Neural cell (in vitro differentiated cells): ENCODE results near the gene CARD9.

Experiments used
- EP300 ChIP-seq: fragments of 450-650 bp; conservative IDR thresholded peaks from 2 replicates; pipeline ENCODE4 v1.6.1; 2014; ENCODE audit warnings: antibody characterized with exemption, mild to moderate bottlenecking, moderate library complexity; ENCODE audit not compliant: poor library complexity, severe bottlenecking
- RAD21 ChIP-seq: fragments of 450-650 bp; conservative IDR thresholded peaks from 2 replicates; pipeline ENCODE4 v1.6.1; 2014; ENCODE audit warnings: antibody characterized with exemption, mild to moderate bottlenecking, moderate library complexity
- TF ChIP-seq, protein P1 (sequence below): fragments of 450-650 bp; IDR thresholded peaks from 2 replicates; pipeline ENCODE4 v1.5.1; 2014; ENCODE audit warnings: antibody characterized with exemption, mild to moderate bottlenecking, moderate library complexity; ENCODE audit not compliant: poor library complexity, severe bottlenecking

DNA sequence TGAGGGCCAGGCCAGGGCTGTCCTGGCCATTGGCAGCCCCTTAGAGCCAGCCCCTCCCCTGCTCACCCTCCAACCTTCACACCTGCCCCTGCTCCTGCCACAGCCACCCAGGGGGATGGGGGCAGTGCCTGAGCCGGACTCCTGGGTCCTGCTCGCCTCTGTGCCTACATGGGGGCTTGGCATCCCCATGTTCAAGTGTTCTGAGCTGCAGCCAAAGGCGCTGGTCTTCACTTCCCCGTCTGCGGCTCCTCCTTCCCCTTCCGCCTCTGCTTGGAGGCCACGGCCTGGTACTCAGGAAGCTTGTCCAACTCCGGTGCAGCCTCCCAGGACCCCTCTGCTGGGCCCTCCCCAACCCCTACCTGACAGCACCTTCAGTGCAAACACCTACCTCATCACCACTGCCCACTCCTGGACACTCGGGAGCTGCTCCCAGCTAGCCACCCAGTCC, 7.7 kb downstream of the CARD9 start:
- TF ChIP-seq RAD21: no peak
- TF ChIP-seq, protein P1, sequence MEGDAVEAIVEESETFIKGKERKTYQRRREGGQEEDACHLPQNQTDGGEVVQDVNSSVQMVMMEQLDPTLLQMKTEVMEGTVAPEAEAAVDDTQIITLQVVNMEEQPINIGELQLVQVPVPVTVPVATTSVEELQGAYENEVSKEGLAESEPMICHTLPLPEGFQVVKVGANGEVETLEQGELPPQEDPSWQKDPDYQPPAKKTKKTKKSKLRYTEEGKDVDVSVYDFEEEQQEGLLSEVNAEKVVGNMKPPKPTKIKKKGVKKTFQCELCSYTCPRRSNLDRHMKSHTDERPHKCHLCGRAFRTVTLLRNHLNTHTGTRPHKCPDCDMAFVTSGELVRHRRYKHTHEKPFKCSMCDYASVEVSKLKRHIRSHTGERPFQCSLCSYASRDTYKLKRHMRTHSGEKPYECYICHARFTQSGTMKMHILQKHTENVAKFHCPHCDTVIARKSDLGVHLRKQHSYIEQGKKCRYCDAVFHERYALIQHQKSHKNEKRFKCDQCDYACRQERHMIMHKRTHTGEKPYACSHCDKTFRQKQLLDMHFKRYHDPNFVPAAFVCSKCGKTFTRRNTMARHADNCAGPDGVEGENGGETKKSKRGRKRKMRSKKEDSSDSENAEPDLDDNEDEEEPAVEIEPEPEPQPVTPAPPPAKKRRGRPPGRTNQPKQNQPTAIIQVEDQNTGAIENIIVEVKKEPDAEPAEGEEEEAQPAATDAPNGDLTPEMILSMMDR: no peak
- TF ChIP-seq EP300: no peak
